SK-N-MC (cell line): ENCODE data around the gene RAP2B.

ENCODE experiments used
- EZH2 ChIP-seq: fragments of 200-600 bp; sonication (generic); IDR thresholded peaks from one replicate; pipeline ENCODE4 v1.6.1; 2017; ENCODE audit warnings: antibody characterized with exemption
- POLR2AphosphoS5 ChIP-seq: IDR thresholded peaks from 2 replicates; pipeline ENCODE4 v1.6.1; 2012; ENCODE audit warnings: mild to moderate bottlenecking, low read depth, low read length, borderline replicate concordance

GRCh38 chr3:153150991-153151390 lies 11.0 kb upstream of the RAP2B start:
- no peak for TF ChIP-seq EZH2
- TF ChIP-seq POLR2AphosphoS5 = no peak
